HG03045 (cell line): ENCODE data around the gene MTX3.

Experiments used
- ATAC-seq: cut with Tn5 transposase; IDR thresholded peaks from one replicate; pipeline ENCODE4 v1.9.1; 2021; ENCODE audit warnings: mild to moderate bottlenecking, moderate library complexity; ENCODE audit not compliant: unreplicated experiment

MTX3 gene

GRCh38 chr5:79984363-79984762 lies 6.7 kb downstream of the MTX3 start:
- no peak for ATAC-seq

- ATAC-seq = no peak
Measured at GRCh38 chr5:79983618-79984017, 7.4 kb downstream of the MTX3 start.

- no peak for ATAC-seq
Measured at GRCh38 chr5:79982136-79982535, 8.9 kb downstream of the MTX3 start.

GRCh38 chr5:79976759-79977515 lies 14.1 kb downstream of the MTX3 start:
- no peak for ATAC-seq

- no peak for ATAC-seq
Measured at GRCh38 chr5:79975422-79975821, 15.6 kb downstream of the MTX3 start.

- no peak for ATAC-seq
Measured at GRCh38 chr5:79974886-79975285, 16.2 kb downstream of the MTX3 start.

GRCh38 chr5:79973996-79974395 lies 17.1 kb downstream of the MTX3 start:
- ATAC-seq = no peak

GRCh38 chr5:79973511-79973910 lies 17.6 kb downstream of the MTX3 start:
- ATAC-seq = no peak

GRCh38 chr5:79971156-79971555 lies 19.9 kb downstream of the MTX3 start:
- no peak for ATAC-seq

- ATAC-seq = no peak
Measured at GRCh38 chr5:79966448-79966847, 24.6 kb downstream of the MTX3 start.

- ATAC-seq = no peak
Measured at GRCh38 chr5:79964136-79964535, 26.9 kb downstream of the MTX3 start.

GRCh38 chr5:79963261-79964061 lies 27.6 kb downstream of the MTX3 start:
- ATAC-seq = no peak

- no peak for ATAC-seq
Measured at GRCh38 chr5:79962575-79963222, 28.4 kb downstream of the MTX3 start.

GRCh38 chr5:79961716-79962574 lies 29.1 kb downstream of the MTX3 start:
- no peak for ATAC-seq

- ATAC-seq = no peak
Measured at GRCh38 chr5:79959407-79959806, 31.7 kb downstream of the MTX3 start.

GRCh38 chr5:79955941-79956670 lies 35.0 kb downstream of the MTX3 start:
- no peak for ATAC-seq

GRCh38 chr5:79955356-79955895 lies 35.6 kb downstream of the MTX3 start:
- no peak for ATAC-seq

GRCh38 chr5:79954620-79955019 lies 36.4 kb downstream of the MTX3 start:
- no peak for ATAC-seq

- no peak for ATAC-seq
Measured at GRCh38 chr5:79947567-79947966, 43.5 kb downstream of the MTX3 start.

- ATAC-seq = no peak
Measured at GRCh38 chr5:79938468-79938867, 52.6 kb downstream of the MTX3 start.
